GM23338 (cell line): ENCODE measurements around the gene QKI. TPM values are rescaled to one million over a fixed set of nuclear protein-coding genes. Genes with fewer than 3 reads are reported as not detected.

Experiments used
- ATAC-seq: fragments of 200-7000 bp; cut with Tn5 transposase; 3 replicates; pipeline ENCODE4 v1.9.1; 2020
- DNase-seq: peaks from one replicate; pipeline ENCODE4 v3.0.0-alpha.2; 2015; ENCODE audit warnings: low spot score
- H2AFZ ChIP-seq: fragments of 200-600 bp; sonication (generic); 2 replicates; pipeline ENCODE4 v1.8.0; 2016; ENCODE audit warnings: antibody characterized with exemption, mild to moderate bottlenecking, moderate library complexity
- H3F3A ChIP-seq: fragments of 200-600 bp; sonication (generic); replicated peaks from 2 replicates; pipeline ENCODE4 v1.8.0; 2017; ENCODE audit warnings: antibody characterized with exemption, mixed run types, low read depth
- H3K27ac ChIP-seq: fragments of 200-600 bp; sonication (generic); 2 replicates; pipeline ENCODE4 v1.6.1; 2016; ENCODE audit warnings: low read depth
- H3K27me3 ChIP-seq: fragments of 200-600 bp; sonication (generic); 2 replicates; pipeline ENCODE4 v1.8.0; 2016; ENCODE audit warnings: mild to moderate bottlenecking, mixed run types, moderate library complexity; ENCODE audit not compliant: insufficient read depth
- H3K36me3 ChIP-seq: fragments of 200-600 bp; sonication (generic); 2 replicates; pipeline ENCODE4 v1.8.0; 2016; ENCODE audit warnings: mild to moderate bottlenecking; ENCODE audit not compliant: insufficient read depth
- H3K4me1 ChIP-seq: fragments of 200-600 bp; sonication (generic); 2 replicates; pipeline ENCODE4 v1.8.0; 2016; ENCODE audit warnings: mild to moderate bottlenecking, moderate library complexity; ENCODE audit not compliant: insufficient read depth
- H3K4me2 ChIP-seq: fragments of 200-600 bp; sonication (generic); 2 replicates; pipeline ENCODE4 v1.7.1; 2017; ENCODE audit warnings: mixed run types
- H3K4me3 ChIP-seq: fragments of 200-600 bp; sonication (generic); 2 replicates; pipeline ENCODE4 v1.6.1; 2016; ENCODE audit warnings: mixed run types
- H3K79me2 ChIP-seq: fragments of 200-600 bp; sonication (generic); replicated peaks from 2 replicates; pipeline ENCODE4 v1.8.0; 2017; ENCODE audit warnings: mild to moderate bottlenecking; ENCODE audit not compliant: insufficient read depth
- H3K9me2 ChIP-seq: fragments of 200-600 bp; sonication (generic); 2 replicates; pipeline ENCODE4 v1.8.0; 2017; ENCODE audit not compliant: insufficient read depth
- H4K20me1 ChIP-seq: fragments of 200-600 bp; sonication (generic); replicated peaks from 2 replicates; pipeline ENCODE4 v1.8.0; 2017; ENCODE audit warnings: mild to moderate bottlenecking; ENCODE audit not compliant: insufficient read depth
- H3K27ac Mint-ChIP-seq: 2 replicates; pipeline ENCODE4 v1.8.0; 2020; ENCODE audit warnings: inconsistent platforms, mild to moderate bottlenecking, moderate library complexity, mixed read lengths
- H3K27me3 Mint-ChIP-seq: 3 replicates; pipeline ENCODE4 v1.8.0; 2022; ENCODE audit warnings: low read depth, mild to moderate bottlenecking, moderate library complexity, mixed read lengths, inconsistent platforms; ENCODE audit not compliant: insufficient read depth, poor library complexity
- H3K36me3 Mint-ChIP-seq: 3 replicates; pipeline ENCODE4 v1.8.0; 2021; ENCODE audit warnings: low read depth, mild to moderate bottlenecking, inconsistent platforms, moderate library complexity, mixed read lengths
- H3K4me1 Mint-ChIP-seq: 3 replicates; pipeline ENCODE4 v1.8.0; 2020; ENCODE audit warnings: mild to moderate bottlenecking, inconsistent platforms, mixed read lengths
- H3K4me3 Mint-ChIP-seq: 3 replicates; pipeline ENCODE4 v1.8.0; 2021; ENCODE audit warnings: moderate library complexity, mild to moderate bottlenecking, inconsistent platforms, mixed read lengths
- H3K9me3 Mint-ChIP-seq: 3 replicates; pipeline ENCODE4 v1.8.0; 2020; ENCODE audit warnings: moderate library complexity, mild to moderate bottlenecking, inconsistent platforms, mixed read lengths
- CREB1 ChIP-seq: fragments of 250-450 bp; sonication (Bioruptor Pico); IDR thresholded peaks from 2 replicates; pipeline ENCODE4 v1.5.0; 2020; ENCODE audit warnings: low read depth, mild to moderate bottlenecking, moderate library complexity
- ETS1 ChIP-seq: IDR thresholded peaks from 2 replicates; pipeline ENCODE4 v1.6.1; 2016; ENCODE audit warnings: antibody characterized with exemption
- EZH2 ChIP-seq: fragments of 200-600 bp; sonication (generic); IDR thresholded peaks from one replicate; pipeline ENCODE4 v1.8.0; 2017; ENCODE audit warnings: antibody characterized with exemption, mild to moderate bottlenecking, low read depth; ENCODE audit not compliant: unreplicated experiment
- EZH2phosphoT487 ChIP-seq: fragments of 200-600 bp; sonication (generic); IDR thresholded peaks from one replicate; pipeline ENCODE4 v1.8.1; 2018; ENCODE audit warnings: antibody characterized with exemption; ENCODE audit not compliant: unreplicated experiment
- JUNB ChIP-seq: IDR thresholded peaks from one replicate; pipeline ENCODE4 v1.6.1; 2016; ENCODE audit warnings: antibody characterized with exemption; ENCODE audit not compliant: unreplicated experiment
- NANOG ChIP-seq: IDR thresholded peaks from 2 replicates; pipeline ENCODE4 v1.6.1; 2016; ENCODE audit warnings: antibody characterized with exemption, borderline replicate concordance
- POLR2AphosphoS5 ChIP-seq: IDR thresholded peaks from 2 replicates; pipeline ENCODE4 v1.6.1; 2016; ENCODE audit warnings: antibody characterized with exemption, low read depth
- REST ChIP-seq: IDR thresholded peaks from one replicate; pipeline ENCODE4 v1.6.1; 2018; ENCODE audit warnings: antibody characterized with exemption; ENCODE audit not compliant: unreplicated experiment
- STAT1 ChIP-seq: IDR thresholded peaks from one replicate; pipeline ENCODE4 v1.6.1; 2016; ENCODE audit warnings: antibody characterized with exemption; ENCODE audit not compliant: unreplicated experiment
- ZNF114 ChIP-seq: fragments of 250-450 bp; sonication (Bioruptor Pico); IDR thresholded peaks from 2 replicates; pipeline ENCODE4 v1.5.0; 2020; ENCODE audit warnings: mild to moderate bottlenecking, moderate library complexity
- ZNF331 ChIP-seq: fragments of 250-450 bp; sonication (Bioruptor Pico); IDR thresholded peaks from 2 replicates; pipeline ENCODE4 v1.5.0; 2020; ENCODE audit warnings: low read depth, mild to moderate bottlenecking, moderate library complexity
- polyA plus RNA-seq: library from polyadenylated mRNA; unstranded; fragments of >200 nt; fragmentation: Nextera tagmentation; extraction: Ambion mirVana; gene quantifications from 2 replicates; pipeline ENCODE4 v1.2.1, GENCODE V29; 2016
- total RNA-seq: library from RNA; depleted of rRNA; stranded (reverse); fragments of >200 nt; shearing (Covaris generic); gene quantifications from 2 replicates; pipeline ENCODE4 v1.2.3, GENCODE V29; 2014

Gene QKI
- total and polyA plus RNA-seq, 2 experiments from 2014 or later, result 60.8 to 159 TPM

- ATAC-seq (no peak), DNase-seq (no peak)
- Histone ChIP-seq H3F3A (no peaks in the 10 kb centered on the region), H3K4me3 (no peak overlapping the region), H3K9me2 (no peaks in the 10 kb centered on the region; the same call in 1 of the 2 replicates), H3K4me2 (no peak overlapping the region), H3K27me3 (no peaks in the 10 kb centered on the region), H2AFZ (no peak overlapping the region), H4K20me1 (peaks cover 6% of the 10 kb centered on the region; the same call in 1 of the 2 replicates), H3K4me1 (no peaks in the 10 kb centered on the region), H3K27ac (no peak overlapping the region), H3K79me2 (peaks cover 93% of the 10 kb centered on the region), H3K36me3 (no peaks in the 10 kb centered on the region)
- Mint-ChIP-seq H3K27ac (no peak overlapping the region), H3K27me3 (peaks cover 7% of the 10 kb centered on the region), H3K4me1 (peaks cover 2% of the 10 kb centered on the region), H3K36me3 (peaks cover 56% of the 10 kb centered on the region), H3K4me3 (no peak overlapping the region), H3K9me3 (peaks cover 51% of the 10 kb centered on the region)
- TF ChIP-seq EZH2phosphoT487, result no peak
- TF ChIP-seq CREB1 (CRISPR knock-in tag), result no peak
- no peak for TF ChIP-seq ETS1
- TF ChIP-seq NANOG, result no peak
Observed at GRCh38 chr6:163507965-163508364, 93.4 kb downstream of the QKI start.

GRCh38 chr6:163513003-163513402 lies 98.5 kb downstream of the QKI start:
- no peaks in the 10 kb centered on the region for H3K27me3 Mint-ChIP-seq
- no peak overlapping the region for H2AFZ ChIP-seq
- H3K27me3 ChIP-seq, result no peaks in the 10 kb centered on the region
- peaks cover 9% of the 10 kb centered on the region; the same call in 1 of the 2 replicates for H3K4me1 ChIP-seq
- no peaks in the 10 kb centered on the region for H3K36me3 ChIP-seq
- no peak overlapping the region for H3K4me3 Mint-ChIP-seq
- H4K20me1 ChIP-seq, result peaks cover 14% of the 10 kb centered on the region; the same call in 1 of the 2 replicates
- H3K9me2 ChIP-seq, result no peaks in the 10 kb centered on the region
- H3K4me1 Mint-ChIP-seq, result peaks cover 17% of the 10 kb centered on the region
- H3K79me2 ChIP-seq, result peaks cover 91% of the 10 kb centered on the region
- peaks cover 9% of the 10 kb centered on the region for H3K36me3 Mint-ChIP-seq
- no peak for ATAC-seq
- no peak for DNase-seq
- H3K4me3 ChIP-seq, result no peak overlapping the region
- peak overlapping the region; percentile 83; the same call in 1 of the 2 replicates for H3K27ac Mint-ChIP-seq
- TF ChIP-seq CREB1 (CRISPR knock-in tag), result no peak
- no peak for TF ChIP-seq POLR2AphosphoS5
- TF ChIP-seq REST, result no peak
- no peak for TF ChIP-seq ZNF114 (CRISPR knock-in tag)
- TF ChIP-seq EZH2phosphoT487, result no peak
- no peak for TF ChIP-seq STAT1
- TF ChIP-seq EZH2, result no peak
- TF ChIP-seq ZNF331 (CRISPR knock-in tag), result no peak
- TF ChIP-seq ETS1, result no peak
- no peak for TF ChIP-seq JUNB
- peaks cover 4% of the 10 kb centered on the region for H3K9me3 Mint-ChIP-seq
- no peak overlapping the region for H3K4me2 ChIP-seq
- H3F3A ChIP-seq, result no peaks in the 10 kb centered on the region
- H3K27ac ChIP-seq, result no peak overlapping the region
